ENCODE results near the gene ASB7.

- no peak for TF ChIP-seq CTCF (conservative IDR thresholded peaks at IDR 0.05 in 1 of 2, IDR thresholded peaks at IDR 0.05 in 1 of 2; ENCODE audit: extremely low read depth in 1 of 2, insufficient read depth in 1 of 2, low read depth in 1 of 2, low read length in 2 of 2)
- TF ChIP-seq EZH2 (IDR thresholded peaks at IDR 0.05; ENCODE audit: borderline replicate concordance, low read length), result no peak
These were observed 92.1 kb downstream of the ASB7 start for GRCh38 chr15:100694381-100695021.
